Left lobe of liver (tissue), 2 donors: ENCODE results near the gene PIK3R3. TPM values are rescaled to one million over a fixed set of nuclear protein-coding genes. Genes with fewer than 3 reads are reported as not detected.

Experiments
- ATAC-seq: fragments of 200-7000 bp; cut with Tn5 transposase; one replicate; pipeline ENCODE4 v1.9.1; 2020; ENCODE audit warnings: mild to moderate bottlenecking, moderate library complexity
- DNase-seq: peaks from one replicate; pipeline ENCODE4 v3.0.0-alpha.2; 2020; ENCODE audit warnings: low spot score
- total RNA-seq: library from RNA; stranded (reverse); gene quantifications from one replicate; pipeline ENCODE4 v1.2.1, GENCODE V29; 2021
- donor health status: DM: no; HTN: no; CAD: no; lungs with moderate emphysema.
- donor health status: DM: no; HTN: yes; CAD: no.

The PIK3R3 gene
- total RNA-seq, 1 donor from 2014 or later: 3.1 TPM

DNA sequence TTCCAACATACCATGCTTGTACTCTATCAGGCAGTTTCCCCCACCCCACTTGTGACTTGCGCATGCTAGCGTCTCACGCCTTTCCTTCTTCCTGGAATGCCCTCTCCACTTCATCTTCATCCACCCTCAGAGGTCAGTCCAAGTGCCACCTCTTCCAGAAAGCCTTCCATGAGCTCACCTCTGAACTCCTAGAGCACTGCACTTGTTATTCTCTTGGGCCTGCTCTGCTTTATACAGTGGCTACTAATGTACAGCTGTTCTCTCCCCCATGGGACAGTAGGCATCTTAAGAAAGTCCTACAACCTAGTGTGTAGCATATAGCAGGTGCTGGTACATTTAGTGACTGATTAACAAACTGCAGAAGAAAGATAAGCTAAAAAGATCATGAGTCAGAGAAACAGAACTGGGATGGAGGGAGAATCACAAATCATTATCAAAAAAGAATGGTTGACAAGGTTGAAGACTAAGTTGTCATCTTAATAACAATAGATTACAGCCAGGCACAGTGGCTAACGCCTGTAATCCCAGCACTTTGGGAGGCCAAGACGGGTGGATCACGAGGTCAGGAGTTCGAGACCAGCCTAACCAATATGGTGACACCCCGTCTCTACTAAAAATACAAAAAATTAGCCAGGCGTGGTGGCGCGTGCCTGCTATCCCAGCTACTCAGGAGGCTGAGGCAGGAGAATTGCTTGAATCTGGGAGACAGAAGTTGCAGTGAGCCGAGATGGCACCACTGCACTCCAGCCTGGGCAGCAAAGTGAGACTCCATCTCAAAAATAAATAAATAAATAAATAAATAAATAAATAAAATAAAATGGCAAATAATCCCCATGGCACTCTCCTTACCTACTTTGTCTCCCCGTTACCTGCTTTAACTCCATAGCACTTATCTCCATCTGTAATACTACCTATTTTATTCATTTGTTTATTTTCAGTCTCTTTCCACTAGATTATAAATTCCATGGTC, 26.2 kb upstream of the PIK3R3 start:
- DNase-seq (no peak), ATAC-seq (no peak)

DNA sequence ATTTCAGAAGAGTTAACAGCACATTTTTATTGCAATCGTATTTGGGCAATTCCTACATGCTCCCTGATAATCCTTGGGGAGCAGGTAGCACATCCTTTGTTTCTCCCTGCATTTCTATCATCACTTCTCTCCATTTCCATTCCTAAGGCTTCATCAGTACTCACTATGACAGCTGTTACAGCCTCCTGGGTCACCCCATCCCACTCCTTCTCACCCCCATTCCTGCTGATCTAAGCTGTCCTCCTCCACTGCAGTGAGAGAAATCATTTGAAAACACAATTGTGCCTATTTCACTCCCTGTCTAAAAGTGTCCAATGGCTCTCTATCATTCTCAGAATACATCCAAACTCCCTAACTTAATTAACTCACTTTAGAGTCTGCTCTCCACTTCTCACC, 25.5 kb upstream of the PIK3R3 start:
- DNase-seq (no peak), ATAC-seq (no peak)

DNA sequence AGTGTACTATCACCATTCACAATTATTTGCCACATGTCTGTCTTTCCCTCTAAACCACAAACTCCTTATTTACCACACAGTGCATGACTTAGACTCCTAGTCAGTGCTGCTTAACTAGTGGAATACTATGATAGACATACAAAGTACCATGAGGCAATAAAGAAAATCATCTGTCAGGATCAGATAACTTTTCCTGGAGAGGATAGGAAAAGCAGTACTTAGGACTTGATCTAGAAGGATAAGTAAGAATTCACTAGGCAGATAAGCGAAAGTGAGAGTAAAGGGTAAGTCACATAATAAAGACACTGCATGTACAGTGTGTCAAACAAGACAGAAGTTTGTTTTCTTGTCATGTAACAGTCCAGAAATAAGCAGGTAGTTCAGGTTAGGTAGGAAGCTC, 21.3 kb upstream of the PIK3R3 start:
- no peak for ATAC-seq
- no peak for DNase-seq

DNA sequence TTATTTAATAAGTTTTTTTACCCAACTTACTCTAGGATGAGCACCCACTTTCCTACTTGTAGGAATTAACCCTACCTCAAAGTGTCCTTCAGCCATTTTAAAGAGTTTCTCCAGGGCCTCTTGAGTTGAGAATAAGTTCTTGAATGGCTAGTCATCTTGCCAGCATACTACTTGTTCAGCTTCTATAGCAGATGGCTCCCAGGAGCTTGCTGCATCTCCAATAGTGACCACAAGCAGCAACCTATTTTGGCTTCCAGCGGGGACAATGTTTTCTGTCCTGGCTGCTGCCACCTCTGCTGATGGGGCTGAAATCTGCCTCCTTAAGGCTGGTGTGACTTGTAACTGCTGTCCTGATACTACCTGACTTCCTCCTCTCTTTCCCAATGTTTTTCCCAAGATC, 20.8 kb upstream of the PIK3R3 start:
- DNase-seq (no peak), ATAC-seq (no peak)

DNA sequence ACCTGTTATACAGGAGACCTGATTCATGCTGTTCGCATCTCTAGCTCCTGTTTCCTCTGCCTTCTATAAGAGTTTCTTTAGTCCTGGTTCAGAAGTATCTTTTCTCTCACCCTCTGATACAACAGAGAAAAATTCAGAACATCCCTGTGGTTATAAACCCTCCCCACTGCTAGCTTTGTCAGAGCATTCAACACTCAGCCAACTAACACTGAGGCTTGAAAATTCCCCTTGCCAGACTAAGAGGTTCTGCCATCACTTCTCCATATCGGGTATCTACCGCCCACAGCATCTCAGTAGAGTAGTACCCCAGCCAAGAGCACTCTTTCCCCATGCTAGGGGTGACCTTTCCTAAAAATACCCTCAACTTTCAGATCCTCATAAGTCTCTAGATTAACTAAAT, 19.6 kb upstream of the PIK3R3 start:
- no peak for ATAC-seq
- DNase-seq: no peak

DNA sequence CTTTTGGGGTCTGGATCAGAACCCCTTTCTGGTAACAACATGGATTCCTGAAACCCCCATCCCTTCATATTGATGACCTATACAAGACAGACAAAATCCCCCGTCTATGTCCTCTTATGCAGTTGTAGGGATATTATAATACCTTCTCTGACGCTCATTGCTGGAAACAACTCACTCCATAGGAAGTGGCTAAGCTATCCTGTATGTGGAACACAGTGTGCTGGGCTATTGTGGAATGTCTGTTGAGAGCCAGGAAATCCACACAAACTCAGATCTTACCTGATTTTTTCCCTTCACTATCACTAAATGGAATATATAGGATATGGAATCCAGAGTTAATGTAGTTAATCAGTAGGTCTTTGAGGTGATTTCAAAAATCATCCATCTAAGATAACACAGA, 17.7 kb upstream of the PIK3R3 start:
- DNase-seq: no peak
- no peak for ATAC-seq

DNA sequence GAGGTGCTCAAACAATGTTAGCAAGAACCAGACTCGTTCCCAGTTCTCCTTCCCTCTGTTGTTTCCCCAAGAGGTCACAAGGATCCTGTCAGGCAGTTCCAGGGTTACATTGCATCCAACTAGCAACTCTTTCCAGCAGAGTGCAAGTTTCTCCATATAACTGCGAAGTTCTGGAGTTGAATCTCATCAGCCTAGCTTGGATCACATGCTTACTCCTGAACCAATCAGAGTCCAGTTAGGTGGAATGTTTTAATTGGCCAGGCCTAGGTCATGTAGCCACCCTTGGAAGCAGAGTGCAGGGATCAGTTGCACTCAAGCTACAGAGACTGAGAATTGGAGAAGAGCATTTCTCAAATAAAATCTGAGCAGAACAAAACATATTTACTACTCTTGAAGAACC, 15.9 kb upstream of the PIK3R3 start:
- DNase-seq (no peak), ATAC-seq (no peak)

DNA sequence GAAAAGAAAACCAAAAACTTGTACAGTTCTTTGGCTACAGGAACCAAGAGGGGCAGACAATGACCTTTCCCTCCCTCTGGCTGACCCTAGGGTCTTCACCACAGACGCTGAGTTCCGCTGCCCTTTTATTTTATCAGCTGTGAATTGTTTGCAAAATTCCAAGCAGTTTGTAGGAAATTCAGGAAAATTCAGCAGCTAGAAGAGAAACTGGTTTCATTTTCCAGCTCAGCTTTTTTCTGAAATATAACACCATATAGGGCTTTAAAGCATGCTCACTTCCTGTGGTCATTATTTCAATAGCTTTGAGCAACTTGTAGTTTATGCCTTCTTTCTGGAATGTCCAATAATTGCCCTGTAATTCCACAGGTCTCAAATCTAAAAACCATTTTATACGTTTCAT, 5.5 kb upstream of the PIK3R3 start:
- no peak for ATAC-seq
- DNase-seq: no peak

DNA sequence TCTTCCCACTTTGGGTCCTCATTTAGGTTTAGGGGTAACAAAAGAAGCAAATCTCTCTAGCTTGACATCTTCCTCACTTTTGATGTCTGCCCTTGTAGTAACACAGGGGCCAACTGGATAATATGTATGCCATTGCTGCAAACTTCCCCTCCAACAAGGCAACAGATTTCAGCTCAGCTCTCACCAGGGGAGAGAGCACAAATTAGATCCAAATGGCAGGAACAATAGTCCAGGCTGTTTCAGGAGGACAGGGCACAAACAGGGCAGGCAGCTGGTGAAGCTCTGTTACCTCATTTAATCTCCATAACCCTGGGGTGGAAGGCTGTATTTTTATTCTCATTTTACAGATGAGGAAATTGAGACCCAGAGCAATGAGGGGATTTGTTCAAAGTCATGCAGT, 4.3 kb upstream of the PIK3R3 start:
- ATAC-seq: no peak
- no peak for DNase-seq

DNA sequence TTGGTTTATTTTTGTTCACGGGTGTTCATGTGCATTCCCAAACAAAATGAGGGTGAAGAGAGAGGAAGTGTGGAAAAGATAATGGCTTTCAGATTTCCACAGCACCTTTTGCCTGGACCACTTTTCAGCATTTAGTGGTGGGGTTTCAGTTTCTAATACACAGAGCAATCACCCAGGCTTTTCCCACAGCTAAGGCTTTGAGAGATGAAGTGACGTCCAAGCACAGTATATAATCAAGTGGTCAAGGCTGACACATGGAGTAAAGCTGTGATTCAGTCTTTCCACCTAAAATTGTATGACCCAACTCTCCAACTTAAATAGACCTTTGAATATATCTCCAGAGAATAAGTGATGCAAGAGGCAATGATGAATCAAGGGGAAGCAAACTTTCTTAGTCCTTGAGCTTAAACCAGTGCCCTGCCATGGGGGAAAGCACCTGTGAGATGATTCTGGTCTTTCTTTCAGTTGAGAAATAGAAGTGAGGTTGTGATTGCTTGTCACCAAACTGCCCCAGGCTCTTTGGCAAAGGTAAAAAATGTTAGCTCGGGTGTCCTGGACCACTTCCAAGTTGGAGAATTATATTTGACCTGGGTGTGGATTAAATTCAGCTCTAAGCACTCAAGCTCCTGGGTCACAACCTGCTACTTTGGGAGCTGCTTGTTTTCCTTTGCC, 2.4 kb upstream of the PIK3R3 start:
- DNase-seq: no peak

DNA sequence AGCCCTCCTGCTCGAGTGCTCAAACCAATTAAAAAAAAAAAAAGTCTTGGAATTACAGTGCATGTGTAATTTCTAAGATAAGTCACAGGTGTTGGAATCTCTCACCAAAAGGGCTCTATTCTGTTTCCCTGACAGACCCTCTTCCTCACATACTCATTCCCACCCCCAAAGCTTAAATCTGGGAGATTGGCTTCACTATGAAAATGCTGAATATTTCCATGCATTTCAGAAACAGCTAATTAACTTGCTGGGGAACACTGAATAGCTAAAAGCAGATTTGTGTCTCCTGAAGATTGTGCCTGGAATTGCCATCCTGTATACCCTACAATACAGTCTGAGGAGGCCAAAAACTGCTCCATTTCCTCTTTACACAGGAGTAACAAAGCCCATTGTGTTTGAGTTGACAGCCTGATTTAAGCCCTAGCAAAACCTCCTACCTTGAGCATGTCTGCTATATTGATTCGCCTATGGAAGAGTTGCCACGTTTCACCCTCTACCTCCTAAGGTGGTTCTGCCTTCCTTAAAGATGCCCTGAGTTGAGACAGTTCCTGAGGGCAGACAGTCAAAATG, 1.4 kb upstream of the PIK3R3 start:
- no peak for ATAC-seq
- DNase-seq: no peak

More for the DNA sequence above, 2.4 kb upstream of the PIK3R3 start:
- no peak for ATAC-seq

DNA sequence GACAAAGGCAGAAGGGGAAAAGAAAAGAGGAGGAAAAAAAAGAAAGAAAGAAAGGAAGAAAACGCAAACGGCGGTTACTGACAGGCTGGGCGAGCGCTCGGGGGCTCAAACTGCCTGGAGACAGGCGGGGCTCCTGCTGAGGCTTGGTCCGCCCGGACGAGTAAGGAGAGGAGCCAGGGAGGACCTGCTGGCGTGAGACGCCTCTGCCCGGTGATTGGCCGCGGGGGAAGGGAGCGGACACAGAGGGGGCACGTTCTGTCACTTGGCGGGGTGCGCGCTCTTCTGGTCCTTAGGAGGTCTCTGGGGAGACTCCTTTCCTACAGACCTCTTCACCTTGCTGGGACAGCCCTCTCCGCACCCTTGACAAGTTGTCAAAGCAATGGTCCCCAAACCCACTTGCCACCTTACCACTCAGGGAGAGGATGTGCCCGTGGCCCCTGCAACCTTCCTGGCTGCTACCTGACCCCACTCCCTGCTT, 791 bp upstream of the PIK3R3 start:
- ATAC-seq (peak; percentile 57), DNase-seq (no peak)

DNA sequence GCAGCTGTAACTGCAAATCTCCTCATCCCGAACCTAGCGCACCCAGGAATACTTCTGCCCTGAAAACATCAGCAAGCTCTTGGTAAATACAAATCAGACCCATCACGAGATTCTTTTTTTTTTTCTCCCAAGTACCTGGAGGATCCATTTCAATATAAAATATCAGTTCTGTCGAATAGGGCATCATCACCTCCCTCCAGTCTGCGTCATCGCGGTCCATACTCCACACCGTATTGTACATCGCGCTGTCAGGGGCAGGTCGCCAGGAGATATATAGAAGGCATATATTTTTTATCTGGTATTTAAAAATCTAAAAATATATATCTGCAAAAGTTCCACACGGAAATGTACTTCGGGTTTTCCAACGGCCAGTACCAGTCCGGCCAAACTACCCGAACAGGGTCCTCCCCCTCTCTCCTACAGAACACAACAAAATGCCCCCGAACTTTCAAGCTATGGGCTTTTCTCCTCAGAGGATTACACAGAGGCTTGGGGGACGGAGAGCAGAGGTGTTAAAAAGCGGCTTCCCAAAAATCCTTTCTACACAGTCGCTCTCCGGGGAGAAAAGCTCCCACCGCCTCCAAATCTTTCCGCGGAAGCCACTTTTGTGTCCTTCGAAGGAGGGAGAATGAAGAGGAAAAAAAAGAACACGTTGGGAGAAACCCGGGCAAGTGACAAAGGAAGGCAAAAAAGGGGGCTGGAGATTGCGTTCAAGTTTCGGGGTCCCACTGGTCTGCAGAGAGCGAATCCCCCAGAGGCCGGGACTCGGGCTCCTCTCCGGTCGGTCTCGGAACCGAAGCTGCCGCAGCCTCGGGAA, 509 bp downstream of the PIK3R3 start:
- ATAC-seq: no peak
- peak; percentile 49 for DNase-seq

DNA sequence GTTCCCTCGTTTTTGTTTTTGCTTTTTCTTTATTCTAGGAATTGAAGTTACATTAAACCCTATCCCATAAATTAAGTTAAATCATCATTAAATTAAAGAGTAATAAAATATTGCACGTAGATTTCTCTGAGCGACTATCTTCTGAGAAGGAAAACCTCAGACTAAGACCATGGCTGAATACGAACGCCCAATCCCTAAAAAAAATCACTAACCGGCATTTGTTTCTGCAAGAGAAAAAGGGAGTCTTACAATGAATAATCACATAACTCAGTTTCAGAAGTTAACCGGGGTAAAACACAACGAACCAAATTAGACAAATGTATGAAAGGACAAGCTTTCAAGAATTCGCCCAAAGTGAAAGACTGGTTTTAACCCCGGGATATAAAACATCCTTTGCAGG, 1.3 kb downstream of the PIK3R3 start:
- ATAC-seq: no peak

DNA sequence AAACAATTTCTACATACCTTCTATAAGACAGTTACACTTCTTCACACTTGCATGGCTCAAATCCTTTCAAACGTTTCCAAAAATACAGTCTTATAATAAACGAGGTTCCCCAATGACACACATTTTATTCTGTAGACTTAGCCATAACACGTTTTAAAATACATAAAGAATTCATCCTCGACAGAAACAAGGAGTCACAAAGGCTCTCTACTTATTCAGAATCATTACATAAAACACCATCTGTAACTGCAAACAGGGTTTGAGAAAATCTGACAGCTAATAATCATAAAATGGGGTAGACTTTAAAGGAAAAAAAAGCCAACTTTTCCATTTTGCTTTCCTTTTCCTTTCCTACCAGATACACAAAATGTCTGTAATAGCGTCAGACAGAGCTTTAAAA, 1.8 kb downstream of the PIK3R3 start:
- no peak for DNase-seq
- ATAC-seq: no peak

More for the DNA sequence above, 1.3 kb downstream of the PIK3R3 start:
- DNase-seq: no peak

DNA sequence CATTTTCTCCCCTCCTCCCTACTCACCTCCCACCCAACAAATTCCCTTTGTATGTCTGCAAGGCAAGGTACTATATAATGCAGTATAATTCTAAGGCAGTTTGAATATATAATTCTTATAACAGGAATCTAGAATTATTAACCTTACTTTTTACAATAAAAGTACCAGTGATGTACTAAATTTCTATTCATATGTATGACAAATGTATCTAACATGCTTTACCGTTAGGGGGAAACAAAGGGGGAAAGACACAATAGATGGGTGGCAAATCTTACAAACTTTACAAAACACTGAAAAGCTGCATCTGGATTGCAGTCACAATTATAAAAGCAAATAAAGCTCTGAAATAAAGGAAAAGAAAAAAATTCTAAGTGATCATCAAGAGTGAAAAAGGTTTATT, 2.3 kb downstream of the PIK3R3 start:
- ATAC-seq (no peak), DNase-seq (no peak)

DNA sequence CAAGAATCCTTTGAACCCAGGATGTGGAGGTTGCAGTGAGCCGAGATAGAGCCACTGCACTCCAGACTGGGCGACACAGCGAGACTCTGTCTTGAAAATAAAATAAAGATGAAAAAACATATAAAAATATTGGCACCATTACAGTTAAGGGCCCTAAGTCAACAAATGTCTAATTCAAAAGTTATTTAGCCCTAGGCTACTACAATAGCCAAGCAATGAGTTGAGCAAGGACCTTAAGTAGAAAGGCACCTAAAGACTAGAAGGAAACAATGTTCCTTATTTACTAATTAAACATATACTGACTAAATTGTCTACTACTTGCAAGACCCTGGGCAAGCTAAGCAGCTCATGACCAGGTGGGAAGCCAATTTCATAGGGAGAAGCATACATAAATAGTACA, 4.1 kb downstream of the PIK3R3 start:
- DNase-seq: no peak
- no peak for ATAC-seq

DNA sequence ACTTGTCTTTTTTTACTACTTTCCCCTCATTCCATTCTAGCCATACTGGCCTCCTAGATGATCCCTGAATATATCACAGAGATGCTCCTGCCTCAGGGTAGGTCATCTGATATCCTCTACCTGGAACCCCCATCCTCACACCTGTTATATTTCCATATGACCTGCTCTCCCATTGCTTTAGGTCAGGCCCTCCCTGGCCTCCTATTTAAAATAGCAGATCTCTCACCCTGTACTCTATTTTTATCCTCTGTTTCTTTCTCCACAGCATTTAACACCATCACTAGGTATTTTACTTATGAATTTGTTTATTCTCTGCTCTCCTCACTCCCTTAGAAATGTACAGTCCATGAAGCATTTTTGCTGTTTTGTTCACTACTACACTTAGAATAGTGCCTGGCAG, 13.6 kb downstream of the PIK3R3 start:
- DNase-seq: no peak
- no peak for ATAC-seq

DNA sequence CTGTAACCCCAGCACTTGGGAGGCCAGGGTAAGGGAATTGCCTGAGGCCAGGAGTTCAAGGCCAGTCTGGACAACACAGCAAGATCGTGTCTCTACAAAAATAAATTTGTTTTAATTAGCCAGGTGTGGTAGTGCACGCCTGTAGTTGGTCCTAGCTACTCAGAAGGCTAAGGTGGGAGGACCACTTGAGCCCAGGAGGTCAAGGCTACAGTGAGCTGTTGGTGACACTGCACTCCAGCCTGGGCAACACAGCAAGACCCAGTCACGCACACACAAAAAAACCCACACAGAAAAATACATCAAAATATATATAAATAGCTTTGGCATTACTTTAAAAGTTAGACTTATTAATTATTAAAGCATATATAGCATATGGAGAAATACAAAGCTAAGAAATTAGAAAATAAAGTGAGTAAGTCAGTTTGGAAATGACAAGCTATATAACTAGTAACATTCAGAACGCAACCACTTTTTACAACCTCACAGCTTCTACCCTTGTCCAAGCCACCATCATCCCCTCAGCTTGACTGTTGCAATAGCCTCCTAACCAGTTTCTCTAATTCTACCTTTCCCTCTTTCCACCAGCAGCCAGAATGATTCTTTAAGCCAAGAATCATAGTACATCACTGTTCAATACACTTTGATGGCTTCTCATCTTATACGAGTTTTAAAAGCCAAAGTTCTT, 14.5 kb downstream of the PIK3R3 start:
- ATAC-seq: no peak

DNA sequence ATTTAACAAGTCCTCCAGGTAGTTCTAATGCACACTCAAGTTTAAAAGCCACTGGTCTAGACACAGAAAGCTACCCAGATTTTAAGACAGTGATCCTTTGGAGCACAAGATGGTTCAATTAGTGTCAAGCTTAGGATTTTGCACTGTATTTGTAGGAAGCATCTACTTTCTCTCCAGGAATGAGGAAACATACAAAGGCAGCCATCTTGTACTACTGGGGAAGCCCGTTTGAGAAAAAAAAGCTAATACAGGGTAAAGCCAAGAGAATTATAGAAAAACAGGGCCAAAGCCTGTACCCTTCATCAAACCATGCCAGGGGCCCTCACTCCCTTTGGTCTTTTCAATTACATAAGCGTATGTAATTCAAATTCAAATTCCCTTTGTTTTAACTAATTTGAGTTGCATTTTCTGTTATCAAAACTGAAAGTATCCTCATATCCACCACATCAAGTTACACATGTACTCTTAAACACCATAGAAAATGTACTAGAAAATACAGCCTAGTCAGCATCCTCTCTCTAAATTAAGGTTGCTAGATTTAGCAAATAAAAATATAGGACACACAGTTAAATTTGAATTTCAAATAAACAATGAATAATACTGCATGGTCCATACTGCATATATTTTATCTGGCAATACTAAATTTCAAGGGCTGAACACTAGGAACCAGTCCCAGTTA, 17.4 kb downstream of the PIK3R3 start:
- ATAC-seq (no peak), DNase-seq (no peak)

More for the DNA sequence above, 14.5 kb downstream of the PIK3R3 start:
- no peak for DNase-seq
